GM18526 (cell line): ENCODE measurements around the gene UQCRC2.

Source experiments
- POLR2A ChIP-seq: IDR thresholded peaks from 3 replicates; pipeline ENCODE4 v1.6.1; 2011; ENCODE audit not compliant: insufficient read length; ENCODE audit errors: extremely low read depth

Gene UQCRC2

GRCh38 chr16:21971856-21972255 is 18.7 kb downstream of the UQCRC2 start:
- no peak for TF ChIP-seq POLR2A

- TF ChIP-seq POLR2A = no peak
Observed at GRCh38 chr16:21973945-21974344, 20.8 kb downstream of the UQCRC2 start.

GRCh38 chr16:21980032-21980431 is 26.9 kb downstream of the UQCRC2 start:
- TF ChIP-seq POLR2A = no peak

GRCh38 chr16:21982108-21982507 is 28.9 kb downstream of the UQCRC2 start:
- no peak for TF ChIP-seq POLR2A

- no peak for TF ChIP-seq POLR2A
Observed at GRCh38 chr16:21984062-21984461, 30.9 kb downstream of the UQCRC2 start.

- no peak for TF ChIP-seq POLR2A
Observed at GRCh38 chr16:21985524-21985923, 32.4 kb downstream of the UQCRC2 start.

GRCh38 chr16:21986692-21987246 is 33.6 kb downstream of the UQCRC2 start:
- TF ChIP-seq POLR2A = no peak

- no peak for TF ChIP-seq POLR2A
Observed at GRCh38 chr16:21987498-21987897, 34.3 kb downstream of the UQCRC2 start.

GRCh38 chr16:21989133-21989532 is 36.0 kb downstream of the UQCRC2 start:
- no peak for TF ChIP-seq POLR2A

- TF ChIP-seq POLR2A = no peak
Observed at GRCh38 chr16:21989751-21990150, 36.6 kb downstream of the UQCRC2 start.

GRCh38 chr16:21990381-21990944 is 37.3 kb downstream of the UQCRC2 start:
- TF ChIP-seq POLR2A = no peak

- no peak for TF ChIP-seq POLR2A
Observed at GRCh38 chr16:21991621-21992020, 38.5 kb downstream of the UQCRC2 start.

- no peak for TF ChIP-seq POLR2A
Observed at GRCh38 chr16:21994856-21995465, 41.8 kb downstream of the UQCRC2 start.

GRCh38 chr16:21996923-21997696 is 43.9 kb downstream of the UQCRC2 start:
- TF ChIP-seq POLR2A = no peak

GRCh38 chr16:21997697-21998480 is 44.7 kb downstream of the UQCRC2 start:
- no peak for TF ChIP-seq POLR2A
